HG03095 (cell line): ENCODE results near the gene SEMA3A.
A peak's percentile ranks its signal among the peaks of the same experiment; 100 is the strongest.

ENCODE experiments used
- ATAC-seq: cut with Tn5 transposase; IDR thresholded peaks from one replicate; pipeline ENCODE4 v1.9.1; 2021; ENCODE audit warnings: moderate library complexity; ENCODE audit not compliant: unreplicated experiment

SEMA3A gene

GRCh38 chr7:83937930-83938329, 256.7 kb downstream of the SEMA3A start:
- ATAC-seq, result no peak

DNA sequence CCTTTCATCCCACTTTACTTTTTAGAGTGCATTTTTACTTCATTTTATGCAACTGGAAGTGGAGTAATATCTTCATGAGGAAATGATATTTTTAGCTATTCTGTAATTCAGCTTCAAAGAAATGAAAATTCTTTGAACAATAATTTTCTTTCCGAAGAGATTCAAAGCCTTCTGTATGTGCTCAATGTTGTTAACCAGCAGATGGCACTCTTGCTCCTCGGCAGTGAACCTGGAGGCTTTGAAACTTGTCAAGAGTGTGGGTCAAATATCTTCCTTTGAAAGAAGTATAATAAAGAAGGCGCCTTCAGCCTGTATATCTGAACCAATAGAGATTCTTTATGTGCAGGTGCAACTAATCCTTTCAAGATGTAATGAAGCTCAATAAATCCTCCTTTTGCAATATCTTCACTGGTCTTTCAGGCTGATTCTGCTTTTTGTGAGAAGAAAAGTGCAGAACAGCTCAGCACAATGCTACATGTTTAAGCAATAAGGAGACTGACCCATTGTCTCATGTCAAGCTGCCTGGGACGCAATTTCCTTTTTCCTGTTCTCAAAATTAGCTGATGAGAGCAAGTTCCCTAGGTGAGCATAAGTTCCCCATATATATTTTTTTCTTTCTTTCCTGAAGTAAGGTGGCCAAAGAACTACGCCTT, 258.4 kb downstream of the SEMA3A start:
- peak; percentile 74 for ATAC-seq

DNA sequence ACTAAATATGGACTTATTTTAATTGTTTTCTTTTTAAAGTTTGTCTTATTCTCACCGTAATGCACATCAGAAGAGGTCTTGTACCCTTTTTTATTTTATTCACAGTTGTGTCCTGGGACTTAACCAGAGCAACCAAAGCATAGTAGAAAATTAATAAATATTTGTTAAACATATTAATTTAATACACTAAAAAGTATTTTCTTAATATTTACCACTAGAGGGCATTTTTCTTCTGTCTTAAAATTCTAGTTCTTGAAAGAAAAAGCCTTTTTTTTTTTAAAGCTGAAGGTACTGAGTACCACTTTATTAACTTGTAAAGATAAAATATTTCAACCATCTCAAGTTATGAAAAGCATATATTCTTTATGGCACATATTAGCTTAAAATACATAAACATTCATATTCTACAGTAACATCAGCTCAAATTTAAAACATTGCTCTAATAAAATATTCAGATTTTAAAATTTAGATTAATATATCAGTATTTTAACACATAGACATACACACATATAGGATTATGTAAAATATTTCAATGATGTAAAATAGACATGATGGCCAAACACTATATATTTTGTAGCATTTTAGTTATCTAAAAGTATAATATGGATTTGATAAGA, 260.4 kb downstream of the SEMA3A start:
- ATAC-seq, result no peak

- no peak for ATAC-seq
Measured at GRCh38 chr7:83931968-83932367, 262.6 kb downstream of the SEMA3A start.

DNA sequence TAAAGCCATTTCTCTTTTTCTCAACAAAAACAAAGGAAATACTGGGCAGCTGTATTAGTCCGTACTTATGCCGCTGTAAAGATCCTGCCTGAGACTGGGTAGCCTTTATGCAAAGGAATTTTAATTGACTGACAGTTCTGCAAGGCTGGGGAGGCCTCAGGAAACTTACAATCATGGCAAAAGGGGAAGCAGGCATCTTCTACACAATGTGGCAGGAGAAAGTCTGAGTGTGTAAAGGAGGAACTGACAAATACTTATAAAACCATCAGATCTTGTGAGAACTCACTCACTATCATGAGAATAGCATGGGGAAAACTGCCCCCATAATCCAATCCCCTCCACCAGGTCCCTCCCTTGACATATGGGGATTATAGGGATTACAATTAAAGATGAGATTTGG, 264.3 kb downstream of the SEMA3A start:
- ATAC-seq, result no peak

DNA sequence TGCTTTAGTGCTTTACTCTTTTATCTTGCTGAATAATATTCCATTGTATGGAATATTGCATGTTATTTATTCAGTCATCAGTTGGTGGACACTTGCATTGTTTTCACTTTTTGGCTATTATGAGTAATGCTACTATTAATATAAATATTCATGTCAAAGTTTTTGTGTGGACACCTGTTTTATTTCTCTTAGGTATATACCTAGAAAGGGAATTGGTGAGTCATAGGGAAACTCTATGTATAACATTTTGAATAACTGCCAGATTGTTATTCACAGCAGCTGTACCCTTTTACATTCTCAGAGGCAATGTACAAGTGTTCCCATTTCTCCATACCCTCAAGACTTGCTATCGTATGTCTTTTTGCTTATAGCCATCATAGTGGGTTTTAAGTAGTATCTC, 268.7 kb downstream of the SEMA3A start:
- ATAC-seq, result peak; percentile 62

DNA sequence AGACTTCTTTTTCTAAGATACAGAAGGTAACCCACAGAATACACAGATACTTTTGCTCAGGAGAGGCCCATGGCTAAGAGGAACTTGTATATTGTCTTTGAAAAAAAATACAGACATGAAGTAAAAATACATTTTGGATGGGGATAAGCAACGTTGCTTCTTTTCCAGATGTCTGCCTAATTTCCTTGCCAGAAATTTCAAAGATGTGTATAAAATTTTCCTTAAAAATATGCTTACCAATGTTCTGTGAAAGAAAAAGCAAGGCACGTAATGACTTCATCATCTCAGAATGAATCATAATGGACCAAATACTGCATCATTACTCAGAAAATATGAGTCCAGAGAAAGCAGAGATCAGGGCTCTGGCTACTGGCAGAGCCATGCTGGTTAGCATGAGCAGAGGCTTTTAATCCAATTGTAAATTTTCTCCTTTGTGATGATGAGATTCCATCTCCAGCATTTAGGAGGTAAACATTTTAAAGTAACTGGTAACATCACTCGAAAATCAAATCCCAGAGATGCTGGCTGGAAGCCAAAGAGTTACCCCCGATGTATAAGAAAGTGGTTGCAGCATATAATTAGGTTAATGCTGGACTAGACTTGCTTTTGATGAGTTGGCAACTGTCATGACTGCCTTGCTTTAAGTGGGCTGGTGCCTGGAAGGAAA, 272.5 kb downstream of the SEMA3A start:
- ATAC-seq, result no peak

GRCh38 chr7:83921271-83921940, 273.2 kb downstream of the SEMA3A start:
- ATAC-seq, result no peak

GRCh38 chr7:83918142-83918541, 276.4 kb downstream of the SEMA3A start:
- ATAC-seq, result no peak

GRCh38 chr7:83913174-83913573, 281.4 kb downstream of the SEMA3A start:
- ATAC-seq, result no peak

- ATAC-seq, result no peak
Measured at GRCh38 chr7:83908526-83908925, 286.1 kb downstream of the SEMA3A start.
